ENCODE results near the gene PPP2R3B.
A peak's percentile ranks its signal among the peaks of the same experiment; 100 is the strongest.

The PPP2R3B gene

DNA sequence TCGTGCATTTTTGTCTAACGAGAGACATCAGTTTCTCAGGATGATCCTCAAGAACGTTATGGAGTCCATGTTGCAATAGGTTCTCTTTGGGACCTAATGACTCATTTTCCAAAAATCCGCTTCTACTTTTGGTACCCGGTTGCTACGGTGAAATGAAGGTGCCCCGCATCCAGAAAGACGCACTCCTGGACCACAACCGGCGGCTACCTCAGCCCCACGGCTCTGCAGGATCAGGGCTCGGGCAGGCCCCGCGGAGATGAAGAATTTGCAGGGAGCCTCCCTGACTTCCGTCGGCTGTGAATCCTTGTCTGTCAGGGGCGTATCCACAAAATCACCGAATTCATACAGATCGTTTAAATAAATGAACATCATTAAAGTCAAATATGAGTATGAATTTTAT lies 83.7 kb downstream of the PPP2R3B start:
- Histone ChIP-seq H2BK5ac (ENCODE audit: low read length) (no peak overlapping the region), H4K91ac (ENCODE audit: low read depth, low read length, poor library complexity) (no peak overlapping the region), H2BK120ac (ENCODE audit: low read depth, low read length) (no peak overlapping the region), H3K4me1 (ENCODE audit: control insufficient read depth in 2 of 2, insufficient read depth in 1 of 2, low read depth in 1 of 2, low read length in 2 of 2) (no peaks in the 10 kb centered on the region), H3K4me3 (ENCODE audit: low read length in 2 of 2) (no peak overlapping the region), H4K8ac (ENCODE audit: low read depth, low read length) (no peak overlapping the region), H3K14ac (ENCODE audit: low read length) (no peak overlapping the region), H2AFZ (ENCODE audit: low read length) (no peak overlapping the region), H3K9ac (ENCODE audit: low read depth, low read length, poor library complexity) (no peak overlapping the region), H3K27me3 (ENCODE audit: control insufficient read depth in 3 of 3, insufficient read depth in 3 of 3, low read depth in 1 of 3, low read length in 3 of 3) (no peaks in the 10 kb centered on the region), H3K9me3 (replicated peaks in 1 of 2; ENCODE audit: control insufficient read depth in 2 of 2, insufficient read depth in 1 of 2, low read depth in 1 of 2, low read length in 2 of 2) (peaks cover 8 to 11% of the 10 kb centered on the region in 2 donors), H3K36me3 (replicated peaks in 1 of 2; ENCODE audit: control insufficient read depth in 2 of 2, insufficient read depth in 2 of 2, low read length in 2 of 2) (peaks cover 55 to 84% of the 10 kb centered on the region in 2 donors), H3K79me1 (ENCODE audit: low read depth, low read length) (peaks cover 3% of the 10 kb centered on the region), H2BK15ac (ENCODE audit: low read length) (no peak overlapping the region), H3K27ac (replicated peaks; ENCODE audit: low read length) (no peak overlapping the region), H3K18ac (ENCODE audit: low read length) (no peak overlapping the region), H3K23ac (ENCODE audit: low read depth, low read length, poor library complexity) (no peak overlapping the region), H2AK5ac (ENCODE audit: low read depth, low read length) (no peak overlapping the region), H2BK12ac (ENCODE audit: low read length) (no peak overlapping the region), H3K4ac (ENCODE audit: low read length) (no peak overlapping the region), H3K4me2 (ENCODE audit: insufficient read depth, low read length, poor library complexity, severe bottlenecking) (no peak overlapping the region)
- no CpG with 5 or more reads among the region's 19 CpGs for WGBS, 2 donors (ENCODE audit: extremely low coverage in 2 of 2, insufficient read length in 2 of 2, insufficient replicate concordance in 1 of 2)
- DNase-seq (ENCODE audit: low spot score), result no peak

DNA sequence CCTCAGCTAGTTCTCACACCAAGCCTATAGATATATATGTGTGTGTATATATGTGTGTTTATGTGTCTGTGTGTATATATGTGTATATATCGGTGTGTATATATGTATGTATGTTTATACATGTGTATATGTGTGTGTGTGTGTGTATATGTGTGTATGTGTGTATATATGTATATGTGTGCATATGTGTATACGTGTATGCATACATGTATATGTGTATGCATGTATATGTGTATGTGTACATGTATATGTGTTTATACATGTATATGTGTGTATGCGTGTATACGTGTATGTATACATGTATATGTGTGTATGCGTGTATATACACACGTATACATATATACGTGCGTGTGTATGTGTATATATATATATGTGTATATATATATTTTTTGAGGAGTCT lies 86.4 kb downstream of the PPP2R3B start:
- H3K27me3 ChIP-seq (ENCODE audit: control insufficient read depth in 3 of 3, insufficient read depth in 3 of 3, low read depth in 1 of 3, low read length in 3 of 3), result no peaks in the 10 kb centered on the region
- no peak overlapping the region for H3K4ac ChIP-seq (ENCODE audit: low read length)
- H2AFZ ChIP-seq (ENCODE audit: low read length), result no peak overlapping the region
- peaks cover 41 to 68% of the 10 kb centered on the region in 2 donors for H3K36me3 ChIP-seq (replicated peaks in 1 of 2; ENCODE audit: control insufficient read depth in 2 of 2, insufficient read depth in 2 of 2, low read length in 2 of 2)
- H2BK15ac ChIP-seq (ENCODE audit: low read length), result no peak overlapping the region
- peaks cover 7 to 8% of the 10 kb centered on the region in 2 donors for H3K9me3 ChIP-seq (replicated peaks in 1 of 2; ENCODE audit: control insufficient read depth in 2 of 2, insufficient read depth in 1 of 2, low read depth in 1 of 2, low read length in 2 of 2)
- DNase-seq (ENCODE audit: low spot score), result no peak
- H3K9ac ChIP-seq (ENCODE audit: low read depth, low read length, poor library complexity), result no peak overlapping the region
- H3K27ac ChIP-seq (replicated peaks; ENCODE audit: low read length), result no peak overlapping the region
- no peak overlapping the region for H3K14ac ChIP-seq (ENCODE audit: low read length)
- no peak overlapping the region for H4K8ac ChIP-seq (ENCODE audit: low read depth, low read length)
- no peak overlapping the region for H3K18ac ChIP-seq (ENCODE audit: low read length)
- H2BK5ac ChIP-seq (ENCODE audit: low read length), result no peak overlapping the region
- no peak overlapping the region for H2AK5ac ChIP-seq (ENCODE audit: low read depth, low read length)
- no peaks in the 10 kb centered on the region for H3K4me1 ChIP-seq (ENCODE audit: control insufficient read depth in 2 of 2, insufficient read depth in 1 of 2, low read depth in 1 of 2, low read length in 2 of 2)
- H3K23ac ChIP-seq (ENCODE audit: low read depth, low read length, poor library complexity), result no peak overlapping the region
- H3K4me2 ChIP-seq (ENCODE audit: insufficient read depth, low read length, poor library complexity, severe bottlenecking), result no peak overlapping the region
- no peak overlapping the region for H3K4me3 ChIP-seq (ENCODE audit: low read length in 2 of 2)
- no peak overlapping the region for H2BK120ac ChIP-seq (ENCODE audit: low read depth, low read length)
- H3K79me1 ChIP-seq (ENCODE audit: low read depth, low read length), result no peaks in the 10 kb centered on the region
- no peak overlapping the region for H4K91ac ChIP-seq (ENCODE audit: low read depth, low read length, poor library complexity)
- 100% methylated on average over 1 of the region's 8 CpGs; no CpG with 5 or more reads in 1 of the 2 donors for WGBS, 2 donors (ENCODE audit: extremely low coverage in 2 of 2, insufficient read length in 2 of 2, insufficient replicate concordance in 1 of 2)
- no peak overlapping the region for H2BK12ac ChIP-seq (ENCODE audit: low read length)

DNA sequence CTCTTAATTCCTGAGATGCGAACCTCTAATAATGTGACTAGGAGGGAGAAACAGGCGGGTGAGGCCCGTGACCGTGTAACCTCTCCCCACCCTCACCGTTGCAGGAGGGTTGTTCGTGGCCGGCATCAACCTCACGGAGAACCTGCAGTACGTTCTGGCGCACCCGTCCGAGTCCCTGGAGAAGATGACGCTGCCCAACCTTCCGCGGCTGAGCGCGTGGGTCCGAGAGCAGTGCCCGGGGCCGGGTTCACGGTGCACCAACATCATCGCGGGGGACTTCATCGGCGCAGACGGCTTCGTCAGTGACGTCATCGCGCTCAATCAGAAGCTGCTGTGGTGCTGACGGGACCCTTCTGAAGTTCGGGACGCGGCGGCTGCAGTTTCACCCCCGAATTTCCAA lies 87.7 kb downstream of the PPP2R3B start:
- Histone ChIP-seq H3K36me3 (replicated peaks in 1 of 2; ENCODE audit: control insufficient read depth in 2 of 2, insufficient read depth in 2 of 2, low read length in 2 of 2) (peaks cover 37 to 68% of the 10 kb centered on the region in 2 donors), H2AFZ (ENCODE audit: low read length) (no peak overlapping the region), H2BK15ac (ENCODE audit: low read length) (no peak overlapping the region), H2BK12ac (ENCODE audit: low read length) (no peak overlapping the region), H3K4me1 (ENCODE audit: control insufficient read depth in 2 of 2, insufficient read depth in 1 of 2, low read depth in 1 of 2, low read length in 2 of 2) (no peaks in the 10 kb centered on the region), H4K8ac (ENCODE audit: low read depth, low read length) (no peak overlapping the region), H3K9ac (ENCODE audit: low read depth, low read length, poor library complexity) (no peak overlapping the region), H3K27me3 (ENCODE audit: control insufficient read depth in 3 of 3, insufficient read depth in 3 of 3, low read depth in 1 of 3, low read length in 3 of 3) (no peaks in the 10 kb centered on the region), H3K18ac (ENCODE audit: low read length) (no peak overlapping the region), H4K91ac (ENCODE audit: low read depth, low read length, poor library complexity) (peak overlapping the region; percentile 40), H3K27ac (replicated peaks; ENCODE audit: low read length) (no peak overlapping the region), H2BK5ac (ENCODE audit: low read length) (no peak overlapping the region), H3K9me3 (replicated peaks in 1 of 2; ENCODE audit: control insufficient read depth in 2 of 2, insufficient read depth in 1 of 2, low read depth in 1 of 2, low read length in 2 of 2) (peaks cover 2 to 7% of the 10 kb centered on the region in 2 donors), H2BK120ac (ENCODE audit: low read depth, low read length) (no peak overlapping the region), H3K14ac (ENCODE audit: low read length) (no peak overlapping the region), H3K4ac (ENCODE audit: low read length) (no peak overlapping the region), H2AK5ac (ENCODE audit: low read depth, low read length) (no peak overlapping the region), H3K4me2 (ENCODE audit: insufficient read depth, low read length, poor library complexity, severe bottlenecking) (no peak overlapping the region), H3K23ac (ENCODE audit: low read depth, low read length, poor library complexity) (no peak overlapping the region), H3K4me3 (ENCODE audit: low read length in 2 of 2) (no peak overlapping the region), H3K79me1 (ENCODE audit: low read depth, low read length) (no peaks in the 10 kb centered on the region)
- no peak for DNase-seq (ENCODE audit: low spot score)
- no CpG with 5 or more reads among the region's 36 CpGs for WGBS, 2 donors (ENCODE audit: extremely low coverage in 2 of 2, insufficient read length in 2 of 2, insufficient replicate concordance in 1 of 2)

DNA sequence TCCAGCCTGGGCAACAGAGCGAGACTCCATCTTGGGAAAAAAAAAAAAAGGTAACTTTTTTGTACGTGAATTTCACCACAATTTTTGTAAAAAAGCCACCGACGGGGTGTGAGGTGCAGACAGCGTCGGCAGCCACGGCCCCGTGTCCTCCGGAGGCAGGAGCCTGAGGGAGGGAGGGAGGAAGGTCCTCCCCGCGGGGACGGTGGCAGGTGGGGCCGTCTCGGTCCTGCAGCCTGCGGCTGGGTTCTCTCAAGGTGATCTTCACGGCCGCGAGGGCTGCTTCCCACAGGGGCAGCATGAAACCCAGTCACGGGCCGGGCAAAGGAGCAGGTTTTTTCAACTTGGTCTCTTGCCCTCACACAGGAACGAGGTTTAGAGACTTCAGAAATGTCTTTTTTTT lies 91.6 kb downstream of the PPP2R3B start:
- Histone ChIP-seq H3K27ac (replicated peaks; ENCODE audit: low read length) (no peak overlapping the region), H4K8ac (ENCODE audit: low read depth, low read length) (no peak overlapping the region), H3K18ac (ENCODE audit: low read length) (no peak overlapping the region), H3K79me1 (ENCODE audit: low read depth, low read length) (no peaks in the 10 kb centered on the region), H3K9ac (ENCODE audit: low read depth, low read length, poor library complexity) (no peak overlapping the region), H3K36me3 (replicated peaks in 1 of 2; ENCODE audit: control insufficient read depth in 2 of 2, insufficient read depth in 2 of 2, low read length in 2 of 2) (peaks cover 45 to 72% of the 10 kb centered on the region in 2 donors), H3K4me1 (ENCODE audit: control insufficient read depth in 2 of 2, insufficient read depth in 1 of 2, low read depth in 1 of 2, low read length in 2 of 2) (no peaks in the 10 kb centered on the region), H2BK12ac (ENCODE audit: low read length) (no peak overlapping the region), H4K91ac (ENCODE audit: low read depth, low read length, poor library complexity) (no peak overlapping the region), H3K4me3 (ENCODE audit: low read length in 2 of 2) (no peak overlapping the region), H2AFZ (ENCODE audit: low read length) (no peak overlapping the region), H2BK5ac (ENCODE audit: low read length) (no peak overlapping the region), H2BK120ac (ENCODE audit: low read depth, low read length) (no peak overlapping the region), H3K27me3 (ENCODE audit: control insufficient read depth in 3 of 3, insufficient read depth in 3 of 3, low read depth in 1 of 3, low read length in 3 of 3) (no peaks in the 10 kb centered on the region), H3K14ac (ENCODE audit: low read length) (no peak overlapping the region), H3K4me2 (ENCODE audit: insufficient read depth, low read length, poor library complexity, severe bottlenecking) (no peak overlapping the region), H3K9me3 (replicated peaks in 1 of 2; ENCODE audit: control insufficient read depth in 2 of 2, insufficient read depth in 1 of 2, low read depth in 1 of 2, low read length in 2 of 2) (peaks cover 10 to 21% of the 10 kb centered on the region in 2 donors), H2BK15ac (ENCODE audit: low read length) (no peak overlapping the region), H2AK5ac (ENCODE audit: low read depth, low read length) (no peak overlapping the region), H3K4ac (ENCODE audit: low read length) (no peak overlapping the region), H3K23ac (ENCODE audit: low read depth, low read length, poor library complexity) (no peak overlapping the region)
- DNase-seq (ENCODE audit: low spot score), result no peak
- no CpG with 5 or more reads among the region's 21 CpGs for WGBS, 2 donors (ENCODE audit: extremely low coverage in 2 of 2, insufficient read length in 2 of 2, insufficient replicate concordance in 1 of 2)

Data from neuronal stem cell (in vitro differentiated cells).